ENCODE measurements around the gene SNRNP200.

DNA sequence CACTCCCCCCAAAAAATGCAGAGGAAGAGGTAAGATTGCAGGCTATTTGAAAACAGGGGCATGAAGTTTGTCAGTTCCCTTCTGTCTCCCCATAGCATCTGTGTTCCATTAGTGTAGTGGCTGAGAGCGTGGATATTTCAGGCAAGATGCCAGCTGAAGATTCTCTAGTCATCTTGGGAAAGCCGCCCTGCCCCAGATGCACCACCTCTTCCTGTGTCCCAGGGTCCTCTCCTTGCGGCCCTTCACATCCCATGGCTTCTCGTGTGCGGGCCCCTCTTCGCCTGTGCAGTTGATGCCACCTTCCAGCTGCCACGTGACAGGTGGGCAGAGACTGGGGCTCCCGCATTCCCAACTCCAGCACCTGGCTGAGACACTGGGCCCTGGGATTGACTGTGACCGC lies 55.7 kb downstream of the SNRNP200 start:
- TF ChIP-seq RARB (CRISPR knock-in tag; IDR thresholded peaks at IDR 0.05) (no peak), ZNF565 (CRISPR knock-in tag; conservative IDR thresholded peaks at IDR 0.05; ENCODE audit: low read depth) (no peak), OSR1 (CRISPR knock-in tag; IDR thresholded peaks at IDR 0.05) (no peak), PPARA (CRISPR knock-in tag; IDR thresholded peaks at IDR 0.05; ENCODE audit: borderline replicate concordance) (no peak), GLIS3 (CRISPR knock-in tag; IDR thresholded peaks at IDR 0.05) (no peak), BACH2 (CRISPR knock-in tag; IDR thresholded peaks at IDR 0.05; ENCODE audit: borderline replicate concordance) (no peak), ZNF8 (CRISPR knock-in tag; IDR thresholded peaks at IDR 0.05) (no peak), ZNF70 (CRISPR knock-in tag; IDR thresholded peaks at IDR 0.05) (no peak), ZFP3 (CRISPR knock-in tag; IDR thresholded peaks at IDR 0.05) (no peak)
- TF ChIP-seq, protein P1, sequence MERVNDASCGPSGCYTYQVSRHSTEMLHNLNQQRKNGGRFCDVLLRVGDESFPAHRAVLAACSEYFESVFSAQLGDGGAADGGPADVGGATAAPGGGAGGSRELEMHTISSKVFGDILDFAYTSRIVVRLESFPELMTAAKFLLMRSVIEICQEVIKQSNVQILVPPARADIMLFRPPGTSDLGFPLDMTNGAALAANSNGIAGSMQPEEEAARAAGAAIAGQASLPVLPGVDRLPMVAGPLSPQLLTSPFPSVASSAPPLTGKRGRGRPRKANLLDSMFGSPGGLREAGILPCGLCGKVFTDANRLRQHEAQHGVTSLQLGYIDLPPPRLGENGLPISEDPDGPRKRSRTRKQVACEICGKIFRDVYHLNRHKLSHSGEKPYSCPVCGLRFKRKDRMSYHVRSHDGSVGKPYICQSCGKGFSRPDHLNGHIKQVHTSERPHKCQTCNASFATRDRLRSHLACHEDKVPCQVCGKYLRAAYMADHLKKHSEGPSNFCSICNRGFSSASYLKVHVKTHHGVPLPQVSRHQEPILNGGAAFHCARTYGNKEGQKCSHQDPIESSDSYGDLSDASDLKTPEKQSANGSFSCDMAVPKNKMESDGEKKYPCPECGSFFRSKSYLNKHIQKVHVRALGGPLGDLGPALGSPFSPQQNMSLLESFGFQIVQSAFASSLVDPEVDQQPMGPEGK (CRISPR knock-in tag; IDR thresholded peaks at IDR 0.05; ENCODE audit: borderline replicate concordance), result no peak
- TF ChIP-seq, protein P2, sequence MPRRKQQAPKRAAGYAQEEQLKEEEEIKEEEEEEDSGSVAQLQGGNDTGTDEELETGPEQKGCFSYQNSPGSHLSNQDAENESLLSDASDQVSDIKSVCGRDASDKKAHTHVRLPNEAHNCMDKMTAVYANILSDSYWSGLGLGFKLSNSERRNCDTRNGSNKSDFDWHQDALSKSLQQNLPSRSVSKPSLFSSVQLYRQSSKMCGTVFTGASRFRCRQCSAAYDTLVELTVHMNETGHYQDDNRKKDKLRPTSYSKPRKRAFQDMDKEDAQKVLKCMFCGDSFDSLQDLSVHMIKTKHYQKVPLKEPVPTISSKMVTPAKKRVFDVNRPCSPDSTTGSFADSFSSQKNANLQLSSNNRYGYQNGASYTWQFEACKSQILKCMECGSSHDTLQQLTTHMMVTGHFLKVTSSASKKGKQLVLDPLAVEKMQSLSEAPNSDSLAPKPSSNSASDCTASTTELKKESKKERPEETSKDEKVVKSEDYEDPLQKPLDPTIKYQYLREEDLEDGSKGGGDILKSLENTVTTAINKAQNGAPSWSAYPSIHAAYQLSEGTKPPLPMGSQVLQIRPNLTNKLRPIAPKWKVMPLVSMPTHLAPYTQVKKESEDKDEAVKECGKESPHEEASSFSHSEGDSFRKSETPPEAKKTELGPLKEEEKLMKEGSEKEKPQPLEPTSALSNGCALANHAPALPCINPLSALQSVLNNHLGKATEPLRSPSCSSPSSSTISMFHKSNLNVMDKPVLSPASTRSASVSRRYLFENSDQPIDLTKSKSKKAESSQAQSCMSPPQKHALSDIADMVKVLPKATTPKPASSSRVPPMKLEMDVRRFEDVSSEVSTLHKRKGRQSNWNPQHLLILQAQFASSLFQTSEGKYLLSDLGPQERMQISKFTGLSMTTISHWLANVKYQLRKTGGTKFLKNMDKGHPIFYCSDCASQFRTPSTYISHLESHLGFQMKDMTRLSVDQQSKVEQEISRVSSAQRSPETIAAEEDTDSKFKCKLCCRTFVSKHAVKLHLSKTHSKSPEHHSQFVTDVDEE (CRISPR knock-in tag; IDR thresholded peaks at IDR 0.05), result no peak

All from SK-N-SH treated with all-trans-retinoic acid at 6 μM for 48 hours (cell line).